IMR-90 (cell line): ENCODE measurements around the gene RBMS3. TPM values are rescaled to one million over a fixed set of nuclear protein-coding genes. Genes with fewer than 3 reads are reported as not detected.

Source experiments
- ATAC-seq: fragments of 200-7000 bp; cut with Tn5 transposase; 2 replicates; pipeline ENCODE4 v1.9.1; 2020; ENCODE audit warnings: low read depth, mild to moderate bottlenecking, moderate library complexity
- BruUV-seq: library from RNA; stranded (reverse); fragments of 400-500 nt; replicated peaks from 2 replicates; lab custom pipeline; 2021; lab: Mats Ljungman, UMichigan
- CTCF ChIA-PET: fragments of 300-600 bp; formaldehyde crosslinking; extraction: SDS; loops from one replicate; lab custom pipeline; 2021; ENCODE audit warnings: antibody characterized with exemption; lab: Yijun Ruan, JAX
- POLR2A ChIA-PET: fragments of 300-600 bp; sonication (Branson Sonifier 250); formaldehyde crosslinking; loops from one replicate; lab custom pipeline; 2022; ENCODE audit warnings: antibody characterized with exemption; ENCODE audit not compliant: unreplicated experiment; lab: Charles Lee
- DNase-seq: peaks from one replicate; pipeline ENCODE4 v3.0.0; 2013
- H2AFZ ChIP-seq: replicated peaks from 2 replicates; pipeline ENCODE3; 2013; ENCODE audit warnings: low read length, mild to moderate bottlenecking; ENCODE audit not compliant: poor library complexity
- H2AK5ac ChIP-seq: 2 replicates; pipeline ENCODE4 v1.6.1; 2013; ENCODE audit warnings: low read depth, low read length, inconsistent platforms
- H2AK9ac ChIP-seq: replicated peaks from 2 replicates; pipeline ENCODE3; 2013; ENCODE audit warnings: mild to moderate bottlenecking, low read depth, low read length, moderate library complexity; ENCODE audit not compliant: poor library complexity
- H2BK120ac ChIP-seq: 2 replicates; pipeline ENCODE4 v1.6.1; 2013; ENCODE audit warnings: low read depth, low read length, inconsistent platforms
- H2BK15ac ChIP-seq: 3 replicates; pipeline ENCODE4 v1.6.1; 2013; ENCODE audit warnings: low read depth, low read length, inconsistent platforms
- H2BK20ac ChIP-seq: 2 replicates; pipeline ENCODE4 v1.6.1; 2013; ENCODE audit warnings: low read depth, mild to moderate bottlenecking, inconsistent platforms, low read length, moderate library complexity
- H2BK5ac ChIP-seq: 2 replicates; pipeline ENCODE4 v1.6.1; 2013; ENCODE audit warnings: mild to moderate bottlenecking, low read depth, low read length, inconsistent platforms; ENCODE audit not compliant: poor library complexity, severe bottlenecking
- H3K14ac ChIP-seq: replicated peaks from 2 replicates; pipeline ENCODE4 v1.6.1; 2013; ENCODE audit warnings: low read depth, low read length, inconsistent platforms
- H3K18ac ChIP-seq: 2 replicates; pipeline ENCODE4 v1.6.1; 2013; ENCODE audit warnings: low read depth, low read length, control low read depth
- H3K23ac ChIP-seq: 2 replicates; pipeline ENCODE4 v1.6.1; 2013; ENCODE audit warnings: low read depth, low read length, inconsistent platforms
- H3K27ac ChIP-seq: 2 replicates; pipeline ENCODE4 v1.5.1; 2013; ENCODE audit warnings: mild to moderate bottlenecking, control low read depth, low read length; ENCODE audit not compliant: insufficient read depth
- H3K27me3 ChIP-seq: 2 replicates; pipeline ENCODE4 v1.6.1; 2013; ENCODE audit warnings: low read length; ENCODE audit not compliant: control insufficient read depth, insufficient read depth
- H3K36me3 ChIP-seq: 2 replicates; pipeline ENCODE4 v1.6.1; 2013; ENCODE audit warnings: low read length, mixed read lengths; ENCODE audit not compliant: control insufficient read depth, insufficient read depth
- H3K4ac ChIP-seq: 2 replicates; pipeline ENCODE4 v1.6.1; 2013; ENCODE audit warnings: low read depth, low read length, inconsistent platforms
- H3K4me1 ChIP-seq: 2 replicates; pipeline ENCODE4 v1.6.1; 2013; ENCODE audit warnings: low read length, mixed read lengths; ENCODE audit not compliant: control insufficient read depth, insufficient read depth
- H3K4me2 ChIP-seq: 2 replicates; pipeline ENCODE4 v1.6.1; 2013; ENCODE audit warnings: low read depth, mild to moderate bottlenecking, control low read depth, low read length, moderate library complexity
- H3K4me3 ChIP-seq: 2 replicates; pipeline ENCODE4 v1.5.1; 2013; ENCODE audit warnings: low read depth, mild to moderate bottlenecking, control low read depth, low read length, moderate library complexity; ENCODE audit not compliant: insufficient read depth
- H3K56ac ChIP-seq: 2 replicates; pipeline ENCODE4 v1.6.1; 2013; ENCODE audit warnings: low read length, inconsistent platforms; ENCODE audit not compliant: insufficient read depth; ENCODE audit errors: extremely low read depth
- H3K79me1 ChIP-seq, 2 experiments: 2 replicates each; pipeline ENCODE4 v1.6.1; 2013; ENCODE audit warnings: low read length in 2 of 2, inconsistent platforms in 1 of 2, low read depth in 1 of 2
- H3K9ac ChIP-seq: 2 replicates; pipeline ENCODE4 v1.6.1; 2013; ENCODE audit warnings: low read depth, low read length, control low read depth
- H3K9me1 ChIP-seq: 2 replicates; pipeline ENCODE4 v1.6.1; 2013; ENCODE audit warnings: low read length, inconsistent platforms; ENCODE audit not compliant: insufficient read depth
- H3K9me3 ChIP-seq: 2 replicates; pipeline ENCODE4 v1.6.1; 2013; ENCODE audit warnings: low read length; ENCODE audit not compliant: control insufficient read depth, insufficient read depth
- H4K20me1 ChIP-seq: 2 replicates; pipeline ENCODE4 v1.6.1; 2013; ENCODE audit warnings: low read length, inconsistent platforms; ENCODE audit not compliant: insufficient read depth
- H4K5ac ChIP-seq: 2 replicates; pipeline ENCODE4 v1.6.1; 2013; ENCODE audit warnings: mild to moderate bottlenecking, low read depth, low read length, control low read depth
- H4K8ac ChIP-seq, 2 experiments: 2 replicates each; pipeline ENCODE4 v1.6.1; 2013; ENCODE audit warnings: low read depth in 2 of 2, low read length in 2 of 2, control low read depth in 1 of 2, inconsistent platforms in 1 of 2
- H4K91ac ChIP-seq: 2 replicates; pipeline ENCODE4 v1.6.1; 2013; ENCODE audit warnings: low read depth, low read length, inconsistent platforms; ENCODE audit not compliant: insufficient read depth
- USF2 ChIP-seq: fragments of 150-350 bp; IDR thresholded peaks from 2 replicates; pipeline ENCODE4 v1.6.1; 2017; ENCODE audit warnings: mild to moderate bottlenecking, antibody characterized with exemption, low read length, low read depth
- WGBS, 2 experiments: methylation state at CpG; one replicate each; pipeline versions ENCODE4 v1.1.5 to v1.1.7; 2013; ENCODE audit warnings: missing lambda C conversion rate in 2 of 2; ENCODE audit not compliant: insufficient read length in 1 of 2; ENCODE audit errors: extremely low coverage in 2 of 2; 5-methylcytosine and 5-hydroxymethylcytosine counted together
- dilution Hi-C: fragments of 300-500 bp; cut with HindIII; formaldehyde crosslinking; loops from one replicate; pipeline ENCODE4 v1.14.3; 2018; ENCODE audit warnings: low sequenced_read_pairs; ENCODE audit not compliant: unreplicated experiment
- in situ Hi-C: fragments of 300-500 bp; cut with MboI; formaldehyde crosslinking; loops from 3 replicates; pipeline ENCODE4 v1.14.3; 2019; ENCODE audit warnings: low sequenced_read_pairs, inconsistent platforms, mixed read lengths
- intact Hi-C: fragments of 100-400 bp; cut with micrococcal nuclease; formaldehyde crosslinking; loops from 2 replicates; pipeline ENCODE4 v1.10.0; 2022
- polyA plus RNA-seq, 3 experiments: library from polyadenylated mRNA; depleted of rRNA; stranded (reverse); fragments of >200 nt; gene quantifications; 2 replicates each; pipeline ENCODE4 v1.2.3, GENCODE V29; 2012; ENCODE audit warnings: low replicate concordance in 1 of 3
- total RNA-seq: library from RNA; depleted of rRNA; stranded (reverse); fragments of >200 nt; gene quantifications from 2 replicates; pipeline ENCODE4 v1.2.3, GENCODE V29; 2012

Gene RBMS3
- total and polyA plus RNA-seq, 2 of the 4 experiments (the other 2 are of a cell fraction): 15.2 to 127 TPM

GRCh38 chr3:29591579-29591978 lies 310.7 kb downstream of the RBMS3 start:
- intact Hi-C loops (no loop called here), dilution Hi-C loops (no loop called here), in situ Hi-C loops (no loop called here)
- DNase-seq: no peak
- Histone ChIP-seq H2AK5ac (no peak overlapping the region), H2BK120ac (no peak overlapping the region), H3K9ac (no peak overlapping the region), H3K9me3 (no peaks in the 10 kb centered on the region), H3K4me3 (no peak overlapping the region), H3K27ac (no peak overlapping the region), H3K36me3 (no peaks in the 10 kb centered on the region), H3K27me3 (no peaks in the 10 kb centered on the region), H4K5ac (no peak overlapping the region), H3K9me1 (no peaks in the 10 kb centered on the region), H2BK5ac (no peak overlapping the region), H3K18ac (no peak overlapping the region), H3K23ac (no peak overlapping the region), H3K4ac (no peak overlapping the region), H2AFZ (no peak overlapping the region), H3K4me1 (no peaks in the 10 kb centered on the region), H4K20me1 (no peaks in the 10 kb centered on the region), H2BK20ac (no peak overlapping the region), H3K79me1 (peaks cover 8 to 13% of the 10 kb centered on the region in 2 experiments; a peak in 2 of 4 replicates), H3K56ac (no peak overlapping the region), H2BK15ac (no peak overlapping the region), H3K14ac (no peak overlapping the region), H4K91ac (no peak overlapping the region), H3K4me2 (no peak overlapping the region), H2AK9ac (no peak overlapping the region), H4K8ac (no peak overlapping the region)
- no CpG with 5 or more reads among the region's 3 CpGs for WGBS, 2 experiments
- no peak for TF ChIP-seq USF2
- ATAC-seq: no peak
- no TSS peak for BruUV-seq
- ChIA-PET POLR2A (no interaction called here), CTCF (no interaction called here)
